GM12872 (cell line): ENCODE results near the gene SETDB2.

Source experiments
- CTCF ChIP-seq: IDR thresholded peaks from 3 replicates; pipeline ENCODE4 v1.5.1; 2011; ENCODE audit warnings: low read depth, mild to moderate bottlenecking, low read length, moderate library complexity; ENCODE audit not compliant: insufficient read depth

The SETDB2 gene

GRCh38 chr13:49436890-49437289 is 7.2 kb upstream of the SETDB2 start:
- no peak for TF ChIP-seq CTCF

GRCh38 chr13:49437705-49438104 is 6.4 kb upstream of the SETDB2 start:
- no peak for TF ChIP-seq CTCF

GRCh38 chr13:49439609-49440008 is 4.5 kb upstream of the SETDB2 start:
- TF ChIP-seq CTCF = no peak

- no peak for TF ChIP-seq CTCF
These were observed 2.8 kb upstream of the SETDB2 start for GRCh38 chr13:49441312-49441711.

GRCh38 chr13:49441846-49442245 is 2.2 kb upstream of the SETDB2 start:
- no peak for TF ChIP-seq CTCF

GRCh38 chr13:49443357-49443703 is 744 bp upstream of the SETDB2 start:
- TF ChIP-seq CTCF = no peak

GRCh38 chr13:49444524-49445395 is 686 bp downstream of the SETDB2 start:
- TF ChIP-seq CTCF = no peak

GRCh38 chr13:49446473-49446872 is 2.4 kb downstream of the SETDB2 start:
- no peak for TF ChIP-seq CTCF
